GM18868 (cell line): Measurements from ENCODE around the gene SF3A1.
A peak's percentile ranks its signal among the peaks of the same experiment; 100 is the strongest.
"Not testable (repeated sequence)": the region's sequence is repeated elsewhere in the genome, so short reads cannot be mapped to it uniquely, and the experiment has no call there.

Experiments
- ATAC-seq: cut with Tn5 transposase; IDR thresholded peaks from one replicate; pipeline ENCODE4 v1.9.1; 2021; ENCODE audit warnings: mild to moderate bottlenecking, moderate library complexity; ENCODE audit not compliant: unreplicated experiment

Gene SF3A1

GRCh38 chr22:30348809-30349208, 7.9 kb downstream of the SF3A1 start:
- no peak for ATAC-seq

GRCh38 chr22:30348404-30348803, 8.3 kb downstream of the SF3A1 start:
- ATAC-seq: no peak

GRCh38 chr22:30347255-30347892, 9.3 kb downstream of the SF3A1 start:
- no peak for ATAC-seq

GRCh38 chr22:30344447-30345200, 12.1 kb downstream of the SF3A1 start:
- ATAC-seq: no peak

GRCh38 chr22:30340911-30341685, 15.6 kb downstream of the SF3A1 start:
- no peak for ATAC-seq

- no peak for ATAC-seq
Observed at GRCh38 chr22:30338802-30339201, 17.9 kb downstream of the SF3A1 start.

GRCh38 chr22:30338341-30338740, 18.4 kb downstream of the SF3A1 start:
- not testable (repeated sequence) for ATAC-seq

- no peak for ATAC-seq
Observed at GRCh38 chr22:30337461-30337778, 19.3 kb downstream of the SF3A1 start.

GRCh38 chr22:30336752-30337460, 19.8 kb downstream of the SF3A1 start:
- no peak for ATAC-seq

GRCh38 chr22:30335236-30335635, 21.5 kb downstream of the SF3A1 start:
- ATAC-seq: no peak

- ATAC-seq: no peak
Observed at GRCh38 chr22:30334646-30335045, 22.0 kb downstream of the SF3A1 start.

GRCh38 chr22:30333707-30334087, 23.0 kb downstream of the SF3A1 start:
- no peak for ATAC-seq

- no peak for ATAC-seq
Observed at GRCh38 chr22:30332994-30333706, 23.5 kb downstream of the SF3A1 start.

- no peak for ATAC-seq
Observed at GRCh38 chr22:30332551-30332950, 24.1 kb downstream of the SF3A1 start.

- no peak for ATAC-seq
Observed at GRCh38 chr22:30328466-30329049, 28.1 kb downstream of the SF3A1 start.

GRCh38 chr22:30327864-30328345, 28.8 kb downstream of the SF3A1 start:
- ATAC-seq: no peak

GRCh38 chr22:30326706-30327362, 29.9 kb downstream of the SF3A1 start, which contains the start of gene TBC1D10A:
Gene TBC1D10A, minus strand, starts transcription at chr22:30326941. Its CDS starts 60 bp downstream, at chr22:30326881.
- ATAC-seq: peak; percentile 91

GRCh38 chr22:30326255-30326705, 30.4 kb downstream of the SF3A1 start:
- ATAC-seq: peak; percentile 33

- no peak for ATAC-seq
Observed at GRCh38 chr22:30325724-30326254, 30.9 kb downstream of the SF3A1 start.
